Sigmoid colon (tissue), 4 donors: ENCODE measurements around the gene UGT1A10.

Experiments
- EP300 ChIP-seq, 4 donors: sonication (generic); formaldehyde crosslinking; IDR thresholded peaks; one replicate each; pipeline ENCODE4 v1.6.1; 2017; ENCODE audit warnings: antibody characterized with exemption in 4 of 4
- POLR2A ChIP-seq, 2 donors: fragments of 450-650 bp; IDR thresholded peaks; one replicate each; pipeline ENCODE4 v1.6.1; 2016; ENCODE audit warnings: antibody characterized with exemption in 2 of 2, mild to moderate bottlenecking in 2 of 2, moderate library complexity in 2 of 2
- TF ChIP-seq, protein P1 (sequence below), 4 experiments: fragments of 450-650 bp in 3 of 4; fragments of 200-600 bp in 1 of 4; IDR thresholded peaks; one replicate each; pipeline ENCODE4 v1.5.1; 2016 to 2019; ENCODE audit warnings: antibody characterized with exemption in 4 of 4, mild to moderate bottlenecking in 3 of 4, moderate library complexity in 2 of 4

DNA sequence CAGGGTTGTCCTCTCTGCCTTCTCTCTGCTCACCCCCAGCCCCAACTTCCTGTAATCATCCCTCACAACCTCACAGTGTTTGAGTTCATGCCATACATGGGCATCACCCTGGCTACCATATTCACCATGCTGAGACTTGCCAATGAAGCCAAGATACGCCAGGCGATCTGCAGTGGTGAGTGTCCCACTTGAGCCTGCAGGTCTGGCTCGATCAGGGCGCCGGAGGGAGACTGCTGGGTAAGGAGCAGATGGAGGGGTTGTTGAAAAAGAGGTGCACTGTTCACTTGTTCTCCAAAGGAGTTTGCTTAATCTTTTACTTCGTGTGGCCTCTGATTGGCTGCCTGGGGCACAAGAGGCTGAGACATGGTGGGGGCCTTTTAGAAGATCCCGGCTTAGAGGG lies 156.5 kb downstream of the UGT1A10 start:
- TF ChIP-seq, protein P1, sequence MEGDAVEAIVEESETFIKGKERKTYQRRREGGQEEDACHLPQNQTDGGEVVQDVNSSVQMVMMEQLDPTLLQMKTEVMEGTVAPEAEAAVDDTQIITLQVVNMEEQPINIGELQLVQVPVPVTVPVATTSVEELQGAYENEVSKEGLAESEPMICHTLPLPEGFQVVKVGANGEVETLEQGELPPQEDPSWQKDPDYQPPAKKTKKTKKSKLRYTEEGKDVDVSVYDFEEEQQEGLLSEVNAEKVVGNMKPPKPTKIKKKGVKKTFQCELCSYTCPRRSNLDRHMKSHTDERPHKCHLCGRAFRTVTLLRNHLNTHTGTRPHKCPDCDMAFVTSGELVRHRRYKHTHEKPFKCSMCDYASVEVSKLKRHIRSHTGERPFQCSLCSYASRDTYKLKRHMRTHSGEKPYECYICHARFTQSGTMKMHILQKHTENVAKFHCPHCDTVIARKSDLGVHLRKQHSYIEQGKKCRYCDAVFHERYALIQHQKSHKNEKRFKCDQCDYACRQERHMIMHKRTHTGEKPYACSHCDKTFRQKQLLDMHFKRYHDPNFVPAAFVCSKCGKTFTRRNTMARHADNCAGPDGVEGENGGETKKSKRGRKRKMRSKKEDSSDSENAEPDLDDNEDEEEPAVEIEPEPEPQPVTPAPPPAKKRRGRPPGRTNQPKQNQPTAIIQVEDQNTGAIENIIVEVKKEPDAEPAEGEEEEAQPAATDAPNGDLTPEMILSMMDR (IDR thresholded peaks at IDR 0.05) = no peak
- TF ChIP-seq POLR2A (IDR thresholded peaks at IDR 0.05) (no peak), EP300 (IDR thresholded peaks at IDR 0.05) (no peak)
